Measurements from ENCODE around the gene LRP5.
"Not testable (repeated sequence)": the region's sequence is repeated elsewhere in the genome, so short reads cannot be mapped to it uniquely, and the experiment has no call there.

The LRP5 gene

DNA sequence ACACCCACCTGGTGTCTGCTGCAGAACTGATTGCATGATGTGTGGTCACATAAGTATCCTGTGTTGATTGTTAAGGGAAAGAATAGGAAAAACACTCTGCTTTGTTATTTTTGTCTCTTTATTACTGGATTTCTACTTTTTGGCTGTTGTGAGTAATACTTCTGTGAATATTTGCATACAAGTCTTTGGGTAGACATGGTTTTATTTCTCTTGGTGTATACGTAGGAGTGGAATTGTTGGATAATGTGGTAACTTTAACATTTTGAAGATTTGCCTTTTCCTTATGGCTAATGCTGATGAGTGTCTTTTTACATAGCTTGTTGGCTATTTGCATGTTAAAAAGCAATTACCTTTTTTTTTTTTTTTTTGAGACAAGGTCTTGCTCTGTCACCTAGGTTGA, 161.3 kb downstream of the LRP5 start:
- CTCF ChIA-PET = interaction anchor here (0.6 to 1.5 kb wide), 4 partner anchors 58 to 401 kb away, joined by 3 read pairs; no protein-coding TSS in a partner anchor
- Mint-ChIP-seq H3K9me3 (peaks cover 5% of the 10 kb centered on the region), H3K36me3 (peaks cover 51% of the 10 kb centered on the region), H3K27me3 (no peaks in the 10 kb centered on the region), H3K27ac (peak overlapping the region; percentile 51), H3K4me3 (no peak overlapping the region), H3K4me1 (peaks cover 65% of the 10 kb centered on the region)
- DNase-seq = no peak

DNA sequence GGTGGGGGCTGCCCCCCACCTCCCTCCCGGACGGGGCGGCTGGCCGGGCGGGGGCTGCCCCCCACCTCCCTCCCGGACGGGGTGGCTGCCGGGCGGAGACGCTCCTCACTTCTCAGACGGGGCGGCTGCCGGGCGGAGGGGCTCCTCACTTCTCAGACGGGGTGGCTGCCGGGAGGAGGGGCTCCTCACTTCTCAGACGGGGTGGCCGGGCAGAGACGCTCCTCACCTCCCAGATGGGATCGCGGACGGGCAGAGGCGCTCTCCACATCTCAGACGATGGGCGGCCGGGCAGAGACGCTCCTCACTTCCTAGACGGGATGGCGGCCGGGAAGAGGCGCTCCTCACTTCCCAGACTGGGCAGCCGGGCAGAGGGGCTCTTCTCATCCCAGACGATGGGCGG, 163.2 kb downstream of the LRP5 start:
- H3K27me3 Mint-ChIP-seq, CTCF ChIA-PET: not testable (repeated sequence)

DNA sequence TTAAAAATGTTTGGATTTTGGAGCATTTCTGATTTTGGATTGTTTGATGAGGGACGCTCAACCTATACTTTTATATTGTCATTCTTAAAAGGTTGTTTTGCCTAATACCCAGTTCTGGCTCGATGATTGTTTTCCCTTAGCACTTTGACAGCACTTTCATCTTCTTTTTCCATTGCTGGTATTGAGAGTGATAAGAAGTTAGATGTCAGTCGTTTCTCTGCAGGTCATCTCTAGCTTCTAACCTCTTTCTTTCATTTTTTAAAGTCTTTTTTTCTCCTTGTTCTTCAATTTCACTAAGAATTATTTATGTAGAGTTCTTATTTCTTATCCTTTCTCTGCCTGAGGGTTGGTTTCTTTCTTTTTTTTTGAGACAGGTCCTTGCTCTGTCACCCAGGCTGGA, 167.0 kb downstream of the LRP5 start:
- no peak overlapping the region for H3K4me3 Mint-ChIP-seq

More for the DNA sequence above, 163.2 kb downstream of the LRP5 start:
- Mint-ChIP-seq H3K36me3 (peaks cover 63% of the 10 kb centered on the region), H3K4me1 (peaks cover 58% of the 10 kb centered on the region)
- not testable (repeated sequence) for DNase-seq, H3K4me3 Mint-ChIP-seq, H3K27ac Mint-ChIP-seq, H3K9me3 Mint-ChIP-seq

DNA sequence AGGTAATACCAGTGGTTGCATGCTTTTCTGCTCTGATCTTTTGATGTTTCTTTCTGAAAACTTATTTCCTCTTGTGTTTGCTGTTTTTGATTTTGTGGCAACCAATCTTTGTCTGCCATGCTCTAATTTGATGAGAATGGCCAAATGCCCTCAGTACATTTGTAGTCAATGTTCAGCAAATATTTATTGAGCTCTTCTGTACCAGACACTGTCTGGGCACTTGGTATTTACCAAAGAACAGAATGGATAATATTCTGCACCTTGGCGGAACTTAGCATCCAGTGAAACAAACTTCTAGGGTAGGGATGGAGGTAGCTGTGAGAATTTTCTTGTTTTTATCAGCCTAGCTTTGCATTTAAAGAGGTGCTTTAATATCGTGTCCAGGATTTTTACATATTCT, 167.8 kb downstream of the LRP5 start:
- no peak for DNase-seq
- peaks cover 33% of the 10 kb centered on the region for H3K4me1 Mint-ChIP-seq
- CTCF ChIA-PET = no interaction called here
- H3K27ac Mint-ChIP-seq = no peak overlapping the region
- no peaks in the 10 kb centered on the region for H3K9me3 Mint-ChIP-seq
- H3K27me3 Mint-ChIP-seq = no peaks in the 10 kb centered on the region
- no peak overlapping the region for H3K4me3 Mint-ChIP-seq
- peaks cover 42% of the 10 kb centered on the region for H3K36me3 Mint-ChIP-seq

More for the DNA sequence above, 167.0 kb downstream of the LRP5 start:
- Mint-ChIP-seq H3K9me3 (peaks cover 3% of the 10 kb centered on the region), H3K36me3 (peaks cover 45% of the 10 kb centered on the region), H3K4me1 (peaks cover 35% of the 10 kb centered on the region), H3K27me3 (no peaks in the 10 kb centered on the region), H3K27ac (no peak overlapping the region)
- DNase-seq = no peak
- CTCF ChIA-PET = no interaction called here

DNA sequence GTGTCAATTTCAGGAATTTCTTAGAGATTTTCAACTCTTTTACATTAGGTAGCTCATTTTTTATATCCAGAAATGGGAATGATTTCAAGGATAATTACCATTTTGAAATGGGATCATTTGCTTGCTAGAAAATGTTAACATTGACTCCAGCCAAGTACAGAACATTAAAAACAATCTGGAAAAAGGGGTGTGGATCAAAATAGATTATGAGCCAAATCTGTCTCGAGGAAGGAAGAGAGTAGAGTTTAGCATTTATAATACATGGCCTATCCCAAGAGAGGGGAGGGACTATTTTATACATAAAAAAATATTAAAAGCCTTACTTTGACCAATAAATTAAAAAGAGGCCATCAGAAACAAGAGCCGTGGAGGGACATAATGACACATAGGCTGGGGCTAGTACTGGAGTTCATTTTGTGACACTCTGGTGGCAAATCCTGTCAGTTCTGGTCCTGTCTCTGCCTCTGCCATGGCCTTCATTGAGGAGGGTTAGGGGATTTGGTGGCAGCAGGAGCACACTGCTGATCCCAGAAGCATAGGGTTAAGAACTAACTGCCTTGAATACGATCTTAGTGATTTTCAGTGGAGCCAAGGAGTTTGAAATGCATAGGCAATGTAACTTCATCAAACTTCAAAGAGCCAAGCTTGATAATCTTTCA, 168.6 kb downstream of the LRP5 start:
- Mint-ChIP-seq H3K4me1 (peaks cover 36% of the 10 kb centered on the region), H3K9me3 (no peaks in the 10 kb centered on the region), H3K36me3 (peaks cover 40% of the 10 kb centered on the region), H3K4me3 (no peak overlapping the region), H3K27me3 (no peaks in the 10 kb centered on the region), H3K27ac (no peak overlapping the region)
- CTCF ChIA-PET = no interaction called here
- no peak for DNase-seq

DNA sequence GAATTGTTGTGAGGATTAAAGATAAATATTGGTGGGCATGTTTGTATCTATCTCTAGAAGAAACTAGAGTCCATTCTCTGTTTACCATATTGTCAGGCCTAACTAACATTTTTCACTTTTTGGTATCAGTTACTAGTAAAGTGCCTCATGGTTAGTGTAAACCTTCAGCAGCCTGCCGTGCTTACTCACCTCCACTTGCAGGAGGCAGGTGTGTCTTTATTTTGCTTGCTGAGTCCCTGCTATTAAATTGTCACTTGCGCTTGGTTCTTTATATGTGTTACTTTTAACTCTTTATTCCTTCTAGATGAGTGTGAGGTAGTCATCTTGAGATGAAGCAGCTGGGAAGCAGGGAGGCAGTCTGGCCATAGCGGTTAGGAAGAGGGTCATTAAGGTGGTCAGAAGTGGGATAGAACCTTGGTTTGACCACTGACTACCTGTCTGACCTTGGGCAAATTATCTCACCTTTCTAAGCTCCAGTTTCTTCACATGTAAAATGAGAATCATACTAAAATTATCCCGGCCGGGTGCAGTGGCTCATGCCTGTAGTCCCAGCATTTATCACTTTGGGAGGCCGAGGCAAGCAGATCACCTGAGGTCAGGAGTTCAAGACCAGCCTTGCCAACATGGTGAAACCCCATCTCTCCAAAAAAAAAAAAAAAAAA, 169.3 kb downstream of the LRP5 start:
- Mint-ChIP-seq H3K4me1 (peaks cover 42% of the 10 kb centered on the region), H3K27me3 (no peaks in the 10 kb centered on the region), H3K4me3 (no peak overlapping the region), H3K36me3 (peaks cover 41% of the 10 kb centered on the region), H3K27ac (no peak overlapping the region), H3K9me3 (no peaks in the 10 kb centered on the region)
- CTCF ChIA-PET = no interaction called here
- no peak for DNase-seq

DNA sequence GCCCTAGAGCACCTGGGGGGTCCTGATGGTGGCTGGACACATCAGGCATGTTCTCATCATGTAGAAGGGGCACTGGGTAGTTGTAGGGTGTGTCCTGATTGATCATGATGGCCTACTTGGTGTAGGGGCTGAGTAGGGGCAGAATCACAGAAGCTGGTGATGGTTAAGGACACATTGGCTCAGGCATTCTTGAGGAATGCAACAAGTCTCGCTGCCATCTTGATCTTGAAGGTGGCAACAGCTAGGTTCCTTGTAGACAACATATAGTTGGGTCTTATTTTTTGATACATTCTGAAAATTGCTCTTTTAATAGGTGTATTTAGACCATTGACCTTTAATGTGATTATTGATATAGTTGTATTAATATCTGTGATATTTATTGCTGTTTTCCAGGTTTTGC, 176.2 kb downstream of the LRP5 start:
- Mint-ChIP-seq H3K27ac (no peak overlapping the region), H3K4me1 (peaks cover 43% of the 10 kb centered on the region), H3K36me3 (peaks cover 23% of the 10 kb centered on the region), H3K9me3 (no peaks in the 10 kb centered on the region), H3K4me3 (no peak overlapping the region), H3K27me3 (no peaks in the 10 kb centered on the region)
- DNase-seq = no peak
- CTCF ChIA-PET = no interaction called here

DNA sequence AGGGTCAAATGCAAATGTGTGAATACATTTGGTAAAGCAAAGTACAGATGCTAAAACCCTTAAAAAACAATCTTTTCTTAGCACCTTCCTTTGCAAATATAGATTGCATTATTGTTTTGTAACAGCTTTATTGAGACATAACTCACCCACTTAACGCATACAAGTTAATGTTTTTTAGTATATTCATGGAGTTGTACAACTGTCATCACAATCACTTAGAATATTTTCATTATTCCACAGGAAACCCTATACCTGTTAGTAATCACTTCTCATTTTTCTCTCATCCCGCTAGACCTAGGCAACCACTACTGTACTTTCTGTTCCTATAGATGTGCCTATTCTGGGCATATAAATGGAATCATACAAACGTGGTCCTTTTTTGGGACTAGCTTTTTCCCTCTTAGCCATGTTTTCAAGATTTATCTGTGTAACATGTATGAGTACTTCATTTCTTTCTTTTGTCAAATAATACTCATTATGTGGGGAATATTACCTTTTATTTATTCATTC, 182.9 kb downstream of the LRP5 start:
- CTCF ChIA-PET = no interaction called here
- Mint-ChIP-seq H3K27ac (no peak overlapping the region), H3K9me3 (no peaks in the 10 kb centered on the region), H3K4me1 (peaks cover 25% of the 10 kb centered on the region), H3K36me3 (no peaks in the 10 kb centered on the region), H3K4me3 (no peak overlapping the region), H3K27me3 (no peaks in the 10 kb centered on the region)
- DNase-seq = no peak

DNA sequence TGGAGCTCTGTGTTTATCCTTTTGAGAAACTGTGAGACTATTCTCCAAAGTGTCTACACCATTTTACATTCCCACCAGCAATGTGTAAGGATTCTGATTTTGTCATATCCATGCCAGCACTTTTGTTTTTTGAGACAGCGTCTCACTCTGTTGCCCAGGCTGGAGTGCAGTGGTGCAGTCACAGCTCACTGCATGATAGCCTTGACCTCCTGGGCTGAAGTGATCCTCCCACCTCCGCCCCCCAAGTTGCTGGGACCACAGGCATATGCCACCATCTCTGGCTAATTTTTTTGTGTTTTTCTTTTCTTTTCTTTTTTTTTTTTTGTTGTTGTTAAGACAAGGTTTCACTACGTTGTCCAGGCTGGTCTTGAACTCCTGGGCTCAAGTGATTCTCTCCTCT, 183.5 kb downstream of the LRP5 start:
- CTCF ChIA-PET = no interaction called here
- Mint-ChIP-seq H3K27me3 (no peaks in the 10 kb centered on the region), H3K27ac (peak overlapping the region; percentile 24), H3K4me1 (peaks cover 23% of the 10 kb centered on the region), H3K4me3 (no peak overlapping the region), H3K9me3 (no peaks in the 10 kb centered on the region), H3K36me3 (no peaks in the 10 kb centered on the region)
- no peak for DNase-seq

DNA sequence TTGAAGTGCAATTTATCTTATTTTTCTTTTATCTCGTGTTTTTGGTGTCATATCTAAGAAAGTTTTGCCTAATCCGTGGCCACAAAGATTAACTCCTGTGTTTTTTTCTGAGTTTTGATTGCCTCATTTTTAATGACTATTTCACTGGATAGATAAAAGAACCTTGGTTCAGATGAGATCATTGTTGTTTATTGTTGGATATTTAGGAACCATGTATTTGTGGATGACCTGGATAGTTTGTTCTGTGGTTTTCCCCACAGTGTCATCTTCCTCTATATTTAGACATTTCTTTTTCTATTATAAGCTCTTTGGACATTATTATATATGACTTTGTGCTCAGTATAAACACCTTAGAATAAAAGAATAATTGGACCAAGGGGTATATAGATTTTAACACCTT, 185.4 kb downstream of the LRP5 start:
- Mint-ChIP-seq H3K36me3 (peaks cover 2% of the 10 kb centered on the region), H3K4me1 (peaks cover 27% of the 10 kb centered on the region), H3K27me3 (no peaks in the 10 kb centered on the region), H3K9me3 (no peaks in the 10 kb centered on the region), H3K4me3 (no peak overlapping the region), H3K27ac (no peak overlapping the region)
- DNase-seq = no peak
- CTCF ChIA-PET = interaction anchor here (0.6 kb wide), 1 partner anchor 288 kb away, joined by 3 read pairs; no protein-coding TSS in a partner anchor

DNA sequence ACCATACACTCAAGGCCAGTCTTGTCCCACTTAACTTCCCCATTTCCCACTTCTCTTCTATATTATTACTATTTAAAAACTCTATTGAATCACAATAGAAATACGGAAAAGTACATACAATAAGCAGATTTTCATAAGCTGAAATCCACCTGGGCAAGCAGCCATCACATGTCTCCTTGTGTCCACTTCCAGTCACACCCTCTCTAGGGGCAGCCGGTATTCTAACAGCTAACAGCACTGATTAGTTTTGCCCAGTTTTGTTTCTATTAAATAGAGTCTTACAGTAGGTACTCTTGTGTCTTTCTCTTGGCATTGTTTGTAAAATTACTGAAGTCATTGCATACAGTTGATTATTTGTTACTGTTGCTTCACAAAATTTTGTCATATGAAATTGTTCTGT, 185.9 kb downstream of the LRP5 start:
- H3K4me3 Mint-ChIP-seq = no peak overlapping the region
- DNase-seq = no peak
- H3K27ac Mint-ChIP-seq = no peak overlapping the region
- H3K9me3 Mint-ChIP-seq = no peaks in the 10 kb centered on the region
- no peaks in the 10 kb centered on the region for H3K27me3 Mint-ChIP-seq
- H3K4me1 Mint-ChIP-seq = peaks cover 28% of the 10 kb centered on the region
- CTCF ChIA-PET = interaction anchor here (0.6 kb wide), 1 partner anchor 289 kb away, joined by 3 read pairs; no protein-coding TSS in a partner anchor
- peaks cover 2% of the 10 kb centered on the region for H3K36me3 Mint-ChIP-seq
